HG02678 (cell line): ENCODE measurements around the gene ST3GAL4.

ENCODE experiments used
- ATAC-seq: cut with Tn5 transposase; IDR thresholded peaks from one replicate; pipeline ENCODE4 v1.9.1; 2021; ENCODE audit warnings: mild to moderate bottlenecking, moderate library complexity; ENCODE audit not compliant: unreplicated experiment

The ST3GAL4 gene

GRCh38 chr11:126403658-126404057 lies 48.2 kb downstream of the ST3GAL4 start:
- peak; percentile 94 for ATAC-seq

GRCh38 chr11:126404367-126404766 lies 48.9 kb downstream of the ST3GAL4 start:
- no peak for ATAC-seq

- no peak for ATAC-seq
Measured at GRCh38 chr11:126405374-126405773, 49.9 kb downstream of the ST3GAL4 start.

- ATAC-seq: no peak
Measured at GRCh38 chr11:126405906-126406305, 50.4 kb downstream of the ST3GAL4 start.

- ATAC-seq: no peak
Measured at GRCh38 chr11:126406368-126406767, 50.9 kb downstream of the ST3GAL4 start.

- no peak for ATAC-seq
Measured at GRCh38 chr11:126407101-126407521, 51.6 kb downstream of the ST3GAL4 start.

- ATAC-seq: no peak
Measured at GRCh38 chr11:126407682-126408288, 52.3 kb downstream of the ST3GAL4 start.

GRCh38 chr11:126408496-126408895 lies 53.0 kb downstream of the ST3GAL4 start:
- no peak for ATAC-seq

- no peak for ATAC-seq
Measured at GRCh38 chr11:126408901-126409619, 53.6 kb downstream of the ST3GAL4 start.

- ATAC-seq: no peak
Measured at GRCh38 chr11:126409620-126409985, 54.1 kb downstream of the ST3GAL4 start.

- no peak for ATAC-seq
Measured at GRCh38 chr11:126410649-126411048, 55.2 kb downstream of the ST3GAL4 start.

GRCh38 chr11:126411971-126412381 lies 56.5 kb downstream of the ST3GAL4 start:
- ATAC-seq: no peak

- ATAC-seq: no peak
Measured at GRCh38 chr11:126413426-126413825, 57.9 kb downstream of the ST3GAL4 start.

- ATAC-seq: no peak
Measured at GRCh38 chr11:126413843-126414405, 58.4 kb downstream of the ST3GAL4 start.

- ATAC-seq: no peak
Measured at GRCh38 chr11:126414615-126415014, 59.1 kb downstream of the ST3GAL4 start.

GRCh38 chr11:126415128-126415527 lies 59.6 kb downstream of the ST3GAL4 start:
- ATAC-seq: no peak

- ATAC-seq: no peak
Measured at GRCh38 chr11:126415669-126416420, 60.4 kb downstream of the ST3GAL4 start.

GRCh38 chr11:126416542-126417090 lies 61.1 kb downstream of the ST3GAL4 start:
- ATAC-seq: peak; percentile 77

GRCh38 chr11:126417091-126417862 lies 61.8 kb downstream of the ST3GAL4 start:
- ATAC-seq: no peak

GRCh38 chr11:126418887-126419286 lies 63.4 kb downstream of the ST3GAL4 start:
- no peak for ATAC-seq
